HG03469 (cell line): ENCODE measurements around the gene LAMC1.

Source experiments
- ATAC-seq: cut with Tn5 transposase; IDR thresholded peaks from one replicate; pipeline ENCODE4 v1.9.1; 2021; ENCODE audit warnings: mild to moderate bottlenecking, moderate library complexity, moderate number of reproducible peaks; ENCODE audit not compliant: unreplicated experiment

Gene LAMC1

GRCh38 chr1:183101841-183102276 is 78.6 kb downstream of the LAMC1 start:
- no peak for ATAC-seq

GRCh38 chr1:183103147-183103546 is 79.9 kb downstream of the LAMC1 start:
- no peak for ATAC-seq

DNA sequence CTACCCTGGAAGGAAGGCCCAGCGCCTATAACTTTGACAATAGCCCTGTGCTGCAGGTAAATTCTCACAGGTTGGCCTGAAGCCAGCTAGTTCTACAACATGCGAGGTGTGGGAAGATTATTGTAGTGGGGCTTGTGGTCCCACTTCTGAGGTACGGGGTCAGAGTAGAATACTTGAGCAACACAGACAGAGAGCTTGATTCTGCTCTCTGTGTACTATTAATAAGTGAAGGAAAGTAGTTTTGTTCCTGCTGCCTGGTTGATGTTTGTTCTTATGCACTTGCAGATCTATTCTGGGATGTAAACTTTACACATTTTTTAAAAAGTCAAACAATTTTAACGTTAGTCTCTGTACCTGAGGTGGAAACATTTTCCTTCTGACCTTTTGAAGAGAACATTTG is 80.4 kb downstream of the LAMC1 start:
- no peak for ATAC-seq

DNA sequence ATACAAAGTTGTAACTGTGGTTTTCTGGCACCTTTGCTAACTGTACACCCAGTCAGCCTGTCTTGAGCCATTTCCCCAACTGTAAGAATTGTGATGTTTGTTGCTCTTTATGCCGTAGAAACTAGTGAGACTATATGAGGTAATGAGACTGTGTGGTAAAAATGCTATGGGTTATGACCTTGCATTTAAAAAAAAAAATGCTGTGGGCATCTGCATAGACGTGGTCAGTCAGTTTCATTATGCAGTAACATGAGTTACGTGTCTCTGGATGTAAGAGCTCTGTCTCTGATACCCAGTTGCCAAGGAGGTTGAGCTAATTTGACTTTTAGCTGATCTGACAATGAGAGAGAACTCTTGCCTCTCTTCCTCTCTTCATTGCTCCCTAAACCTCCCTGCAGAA is 82.2 kb downstream of the LAMC1 start:
- no peak for ATAC-seq

GRCh38 chr1:183106166-183106565 is 82.9 kb downstream of the LAMC1 start:
- ATAC-seq: no peak

DNA sequence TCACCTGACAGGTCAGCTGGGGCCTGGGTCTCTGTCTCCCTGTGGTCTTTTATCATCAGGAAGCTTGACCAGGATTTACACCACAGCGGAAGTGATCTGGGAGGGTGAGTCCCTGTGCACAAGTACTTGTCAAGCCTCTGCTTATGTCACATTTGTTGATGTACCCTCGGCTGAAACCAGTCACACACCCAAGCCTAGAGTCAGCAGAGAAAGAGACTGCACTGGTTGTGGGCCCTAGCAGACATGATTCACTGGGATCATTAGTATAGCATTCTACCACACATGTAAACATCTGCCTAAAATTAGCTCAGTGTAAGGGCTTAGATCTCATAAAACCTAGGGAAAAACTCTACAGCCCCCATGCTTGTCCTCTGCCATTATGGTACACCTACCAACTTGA is 83.5 kb downstream of the LAMC1 start:
- ATAC-seq: no peak

DNA sequence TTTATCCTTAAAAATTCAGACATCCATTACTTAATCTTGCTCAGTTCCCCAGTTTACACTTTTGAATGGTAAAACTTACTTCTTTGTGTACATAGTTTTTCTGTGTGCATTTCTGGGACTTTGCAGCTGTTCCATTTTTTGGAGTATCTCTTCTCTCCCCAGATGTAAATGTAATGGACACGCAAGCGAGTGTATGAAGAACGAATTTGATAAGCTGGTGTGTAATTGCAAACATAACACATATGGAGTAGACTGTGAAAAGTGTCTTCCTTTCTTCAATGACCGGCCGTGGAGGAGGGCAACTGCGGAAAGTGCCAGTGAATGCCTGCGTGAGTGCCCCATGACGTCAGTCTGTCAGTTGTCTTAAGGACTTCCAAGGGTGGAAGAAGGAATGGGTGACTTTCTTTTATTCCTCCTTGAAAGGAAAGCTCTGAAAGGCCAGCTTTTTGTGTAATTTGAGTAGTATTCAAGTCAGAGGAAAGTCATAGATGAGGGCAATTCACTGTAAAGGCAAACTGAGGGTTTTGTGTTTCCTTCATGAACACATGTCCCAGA is 87.2 kb downstream of the LAMC1 start:
- no peak for ATAC-seq

GRCh38 chr1:183114441-183114840 is 91.2 kb downstream of the LAMC1 start:
- ATAC-seq: no peak

DNA sequence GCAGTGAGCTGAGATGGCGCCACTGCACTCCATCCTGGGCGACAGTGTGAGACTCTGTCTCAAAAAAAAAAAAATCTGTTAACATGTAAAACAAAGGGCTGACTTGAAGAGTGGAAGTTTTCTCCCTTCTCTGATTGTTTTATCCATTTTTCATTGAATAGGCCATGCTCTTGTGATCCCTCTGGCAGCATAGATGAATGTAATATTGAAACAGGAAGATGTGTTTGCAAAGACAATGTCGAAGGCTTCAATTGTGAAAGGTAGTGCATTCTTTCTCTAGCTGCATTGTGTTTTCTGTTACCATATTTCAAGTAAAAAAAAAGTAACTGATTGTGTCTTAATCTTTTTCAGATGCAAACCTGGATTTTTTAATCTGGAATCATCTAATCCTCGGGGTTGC is 93.2 kb downstream of the LAMC1 start:
- no peak for ATAC-seq

GRCh38 chr1:183121609-183122008 is 98.4 kb downstream of the LAMC1 start:
- no peak for ATAC-seq

GRCh38 chr1:183124259-183124658 is 101.0 kb downstream of the LAMC1 start:
- ATAC-seq: no peak

GRCh38 chr1:183125279-183125999 is 102.2 kb downstream of the LAMC1 start:
- no peak for ATAC-seq

DNA sequence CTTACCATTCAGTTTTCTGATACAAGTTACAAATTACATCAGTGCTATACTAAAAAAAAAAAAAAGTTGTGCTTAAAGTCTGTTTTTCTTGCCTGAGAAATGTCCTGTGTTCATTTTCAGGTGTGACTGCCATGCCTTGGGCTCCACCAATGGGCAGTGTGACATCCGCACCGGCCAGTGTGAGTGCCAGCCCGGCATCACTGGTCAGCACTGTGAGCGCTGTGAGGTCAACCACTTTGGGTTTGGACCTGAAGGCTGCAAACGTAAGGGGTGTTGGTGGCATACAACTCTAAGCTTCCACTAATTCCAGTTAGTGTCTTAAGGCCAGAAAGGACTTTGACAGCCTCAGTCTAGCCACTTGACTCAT is 102.8 kb downstream of the LAMC1 start:
- ATAC-seq: no peak

- ATAC-seq: no peak
Measured at GRCh38 chr1:183126528-183126927, 103.3 kb downstream of the LAMC1 start.

DNA sequence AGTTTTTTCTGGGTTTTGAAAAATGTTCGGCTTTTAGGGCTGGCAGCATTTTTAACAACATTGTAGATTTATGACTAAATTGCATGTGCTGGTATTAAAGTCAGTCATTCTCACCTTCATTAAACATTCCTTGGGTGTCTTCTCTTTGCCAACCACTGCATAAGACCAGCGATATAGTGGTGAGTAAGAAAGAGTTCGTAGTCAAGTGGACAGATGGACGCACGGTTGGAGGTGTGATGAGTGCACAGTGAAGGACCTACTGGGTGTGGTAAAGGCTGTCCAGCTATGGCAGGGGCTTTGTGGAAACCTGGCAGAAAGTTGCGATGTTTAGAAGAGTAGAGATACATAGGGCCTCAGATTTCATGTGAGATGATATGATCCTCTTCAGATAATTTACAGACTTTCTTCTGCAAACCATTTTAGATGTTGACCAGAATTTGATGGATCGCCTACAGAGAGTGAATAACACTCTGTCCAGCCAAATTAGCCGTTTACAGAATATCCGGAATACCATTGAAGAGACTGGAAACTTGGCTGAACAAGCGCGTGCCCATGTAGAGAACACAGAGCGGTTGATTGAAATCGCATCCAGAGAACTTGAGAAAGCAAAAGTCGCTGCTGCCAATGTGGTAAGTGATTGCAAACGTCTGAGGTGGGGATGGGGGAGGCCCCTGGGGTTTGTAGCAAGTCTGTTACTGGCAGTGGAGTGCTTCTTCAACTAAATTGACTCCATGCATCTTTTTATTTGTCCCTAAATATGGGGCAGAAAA is 106.9 kb downstream of the LAMC1 start:
- no peak for ATAC-seq

DNA sequence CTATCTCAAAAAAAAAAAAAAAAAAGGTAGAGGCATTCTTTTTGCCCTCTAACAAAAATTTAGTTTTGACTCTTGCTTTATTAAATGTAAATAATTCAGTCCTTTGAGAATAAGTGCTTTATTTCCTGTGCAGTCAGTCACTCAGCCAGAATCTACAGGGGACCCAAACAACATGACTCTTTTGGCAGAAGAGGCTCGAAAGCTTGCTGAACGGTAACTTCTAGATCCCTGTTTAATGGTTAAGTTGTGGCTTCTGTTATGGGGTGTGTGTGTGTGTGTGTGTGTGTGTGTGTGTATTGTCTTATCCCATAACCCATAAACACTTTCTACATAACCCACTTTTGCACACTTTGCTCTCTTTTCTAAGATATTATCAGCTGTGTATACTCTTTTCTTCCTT is 107.9 kb downstream of the LAMC1 start:
- no peak for ATAC-seq

DNA sequence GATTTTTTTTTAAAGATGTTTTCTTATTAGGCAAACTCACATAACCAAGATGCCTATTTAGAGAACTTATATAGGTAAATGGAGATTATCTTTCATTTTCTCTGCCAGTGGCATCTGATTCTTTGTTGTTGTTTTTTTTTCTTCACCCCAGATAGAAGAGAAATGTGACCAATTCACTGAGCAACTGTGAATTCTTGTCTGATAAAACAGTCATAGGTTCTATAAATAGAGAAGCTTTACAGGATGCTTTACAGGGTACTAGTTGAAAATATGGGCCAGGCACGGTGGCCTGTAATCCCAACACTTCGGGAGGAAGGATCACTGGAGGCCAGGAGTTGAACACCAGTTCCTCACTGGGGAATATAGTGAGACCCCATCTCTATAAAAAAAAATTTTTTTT is 112.1 kb downstream of the LAMC1 start:
- no peak for ATAC-seq

GRCh38 chr1:183137782-183138181 is 114.6 kb downstream of the LAMC1 start:
- ATAC-seq: no peak

DNA sequence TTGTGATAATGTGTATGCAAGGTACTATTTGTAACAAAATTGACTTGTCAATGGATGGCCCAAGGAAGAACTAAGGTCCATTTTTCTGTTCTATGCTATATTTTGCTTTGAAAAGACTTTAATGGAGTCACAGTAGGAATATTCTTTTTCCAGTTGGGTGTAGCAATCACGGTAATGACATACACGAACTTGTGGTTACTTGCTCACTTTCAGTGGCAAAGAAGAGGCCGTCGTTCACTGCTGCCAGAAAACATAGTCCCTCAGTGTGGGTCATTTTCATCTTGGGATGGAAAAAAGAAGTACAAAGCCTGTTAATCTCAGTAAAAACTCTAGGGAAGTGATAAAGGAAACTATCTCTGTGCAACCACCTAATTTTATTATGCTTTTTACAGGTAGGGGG is 115.1 kb downstream of the LAMC1 start:
- ATAC-seq: no peak

DNA sequence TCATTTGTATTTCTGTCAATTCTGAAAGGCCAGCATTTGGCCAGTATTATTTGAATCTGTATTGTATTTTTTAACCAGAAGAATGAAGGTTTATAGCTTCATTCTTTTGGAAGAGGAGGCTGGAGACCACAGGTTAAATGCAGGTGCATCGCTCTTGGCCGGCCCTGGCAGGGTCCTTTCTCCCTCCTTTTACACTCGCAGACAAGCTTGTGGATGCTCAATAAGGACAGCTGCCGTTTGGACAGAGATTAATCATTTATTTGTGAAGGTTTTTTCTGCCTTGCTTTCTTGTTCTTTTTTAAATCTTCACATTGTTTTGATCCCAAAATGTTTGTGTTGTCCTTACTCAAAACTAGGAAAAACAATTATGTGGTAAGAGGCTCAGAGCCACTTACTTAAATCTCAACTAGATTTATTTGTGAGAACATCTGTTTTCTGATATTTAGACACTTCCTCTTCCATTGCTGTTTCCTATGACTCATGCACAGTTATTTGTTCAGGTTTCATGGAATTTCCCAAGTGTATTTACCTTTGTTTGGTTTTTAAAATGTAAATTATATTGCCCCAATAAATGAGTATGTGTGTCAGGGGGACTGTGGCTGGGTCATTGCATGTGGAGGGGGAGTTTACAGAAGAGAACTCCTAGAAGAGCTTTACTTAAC is 116.2 kb downstream of the LAMC1 start:
- ATAC-seq: no peak

DNA sequence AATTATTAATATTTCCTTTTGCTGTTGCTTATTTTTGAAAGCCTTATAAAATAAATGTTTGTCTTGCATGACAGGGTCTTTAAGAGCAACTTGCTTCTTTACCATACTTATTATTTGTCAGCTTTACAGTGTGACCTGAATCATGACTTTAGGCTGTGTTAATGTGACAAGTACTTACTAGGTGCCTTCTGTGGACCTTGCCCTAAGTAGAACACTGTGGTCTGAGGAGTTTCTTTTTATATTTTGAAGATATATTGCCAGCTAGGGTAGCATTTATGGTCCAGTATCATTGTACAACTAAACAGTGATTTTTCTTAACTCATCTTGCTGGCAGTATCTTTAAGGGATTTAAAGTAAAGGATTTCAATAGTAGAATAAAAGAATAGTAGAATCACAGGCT is 117.4 kb downstream of the LAMC1 start:
- no peak for ATAC-seq

DNA sequence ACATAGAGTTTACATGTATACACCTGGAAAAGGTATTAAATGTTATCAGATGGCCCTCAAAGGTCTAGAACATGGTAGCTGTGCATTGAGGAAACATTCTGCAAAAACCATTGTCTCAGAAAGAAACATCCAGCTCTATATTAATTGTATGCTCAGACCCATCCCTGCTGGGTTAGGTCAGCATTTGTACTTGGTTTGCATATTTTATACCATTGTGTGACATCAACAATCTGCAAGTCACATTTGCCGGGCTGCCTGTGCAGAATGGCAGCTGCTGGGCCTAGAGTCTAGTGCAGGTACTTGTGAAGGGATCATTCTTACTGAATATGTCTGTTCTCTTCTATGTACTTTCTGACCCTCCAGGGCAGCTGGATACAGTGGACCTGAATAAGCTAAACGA is 119.0 kb downstream of the LAMC1 start:
- no peak for ATAC-seq
